Psoas muscle (tissue), 8 donors: ENCODE results near the gene CTAG2. TPM values are rescaled to one million over a fixed set of nuclear protein-coding genes. Genes with fewer than 3 reads are reported as not detected.

Experiments
- ATAC-seq, 4 donors: fragments of 200-7000 bp; cut with Tn5 transposase; one replicate each; pipeline ENCODE4 v1.9.1; 2020; ENCODE audit warnings: moderate library complexity in 3 of 4, mild to moderate bottlenecking in 2 of 4
- DNase-seq, 2 donors: peaks; one replicate each; pipeline ENCODE4 v3.0.0-alpha.2; 2020
- H3K27ac ChIP-seq: fragments of 200-600 bp; one replicate; pipeline ENCODE4 v1.8.0; 2022
- H3K27me3 ChIP-seq, 3 donors: fragments of 200-600 bp in 1 of 3; one replicate each; pipeline versions ENCODE4 v1.6.1 to v1.8.0; 2013 to 2022; ENCODE audit warnings: low read length in 2 of 3, mild to moderate bottlenecking in 2 of 3, moderate library complexity in 1 of 3; ENCODE audit not compliant: insufficient read depth in 3 of 3
- H3K36me3 ChIP-seq, 2 donors: fragments of 200-600 bp in 1 of 2; one replicate each; pipeline versions ENCODE4 v1.6.1 to v1.8.0; 2013 to 2022; ENCODE audit warnings: low read depth in 1 of 2, mild to moderate bottlenecking in 1 of 2, moderate library complexity in 1 of 2; ENCODE audit not compliant: insufficient read depth in 1 of 2
- H3K4me1 ChIP-seq: fragments of 200-600 bp; one replicate; pipeline ENCODE4 v1.8.0; 2022
- H3K4me3 ChIP-seq: fragments of 200-600 bp; one replicate; pipeline ENCODE4 v1.8.0; 2022; ENCODE audit warnings: mild to moderate bottlenecking
- H3K9me3 ChIP-seq: fragments of 200-600 bp; one replicate; pipeline ENCODE4 v1.8.0; 2022
- CTCF ChIP-seq: fragments of 200-600 bp; IDR thresholded peaks from one replicate; pipeline ENCODE4 v1.8.0; 2022; ENCODE audit warnings: antibody characterized with exemption
- WGBS, 3 donors: extraction: QIAGEN DNeasy Blood & Tissue Kit; methylation state at CpG; one replicate each; pipeline versions ENCODE4 v1.1.6 to v1.1.7; 2013; 5-methylcytosine and 5-hydroxymethylcytosine counted together
- intact Hi-C, 2 donors: fragments of 100-400 bp; cut with DNase I; formaldehyde crosslinking; loops; one replicate each; pipeline versions ENCODE4 v1.11.0 to v1.14.2; 2022
- polyA plus RNA-seq, 3 donors: library from polyadenylated mRNA; stranded (reverse); fragments of 200-250 nt; gene quantifications; one replicate each; pipeline ENCODE4 v1.2.3, GENCODE V29; 2013
- total RNA-seq, 4 donors: library from RNA; stranded (reverse); fragmentation: NEBNext Ultra II Directional in 2 of 4; extraction: Animal tissue kit (Norgen Biotek cat#: 25700) in 2 of 4; gene quantifications; one replicate each; pipeline versions ENCODE4 v1.2.1 to v1.2.4, GENCODE V29; 2021 to 2023
- donor health status: healthy with polysubstance abuse.
- donor health status: DM: no; HTN: no; CAD: no; lungs with moderate emphysema.
- donor health status: Bipolar disorder and iron deficiency.
- donor health status: healthy.
- donor health status: DM: yes; HTN: yes; CAD: no.
- donor health status: DM: no; HTN: no; CAD: no.
- donor health status: DM: no; HTN: no; CAD: no.
- donor health status: DM: yes; HTN: yes; CAD: no.

Gene CTAG2
- total and polyA plus RNA-seq, 7 donors, result 0.39 to 4.9 TPM; not detected in 5

GRCh38 chrX:154658187-154658586 lies 4.8 kb upstream of the CTAG2 start:
- intact Hi-C loops, result no loop called here
- H3K4me1 ChIP-seq, result no peaks in the 10 kb centered on the region

GRCh38 chrX:154657226-154657805 lies 3.9 kb upstream of the CTAG2 start:
- DNase-seq (no peak), ATAC-seq (no peak)
- H3K9me3 ChIP-seq, result no peaks in the 10 kb centered on the region
- 88 to 93% (median 89%) methylated on average over 15 of the region's 15 CpGs for WGBS, 3 donors
- no peaks in the 10 kb centered on the region for H3K4me1 ChIP-seq
- H3K36me3 ChIP-seq, result no peaks in the 10 kb centered on the region
- no peak overlapping the region for H3K4me3 ChIP-seq
- no peak for TF ChIP-seq CTCF
- H3K27me3 ChIP-seq, result no peaks in the 10 kb centered on the region
- intact Hi-C loops, result no loop called here
- no peak overlapping the region for H3K27ac ChIP-seq

More at GRCh38 chrX:154658187-154658586, 4.8 kb upstream of the CTAG2 start:
- Histone ChIP-seq H3K9me3 (no peaks in the 10 kb centered on the region), H3K36me3 (no peaks in the 10 kb centered on the region), H3K4me3 (no peak overlapping the region), H3K27me3 (no peaks in the 10 kb centered on the region), H3K27ac (no peak overlapping the region)
- no peak for TF ChIP-seq CTCF
- DNase-seq, result no peak
- 89 to 94% (median 92%) methylated on average over 12 of the region's 12 CpGs for WGBS, 3 donors
- no peak for ATAC-seq

GRCh38 chrX:154655786-154656185 lies 2.4 kb upstream of the CTAG2 start:
- whole genome bisulfite sequencing, 3 donors, result 73 to 88% (median 84%) methylated on average over 7 to 11 of the region's 11 CpGs
- H3K4me3 ChIP-seq, result no peak overlapping the region
- intact Hi-C loops, result no loop called here
- no peak for DNase-seq
- no peaks in the 10 kb centered on the region for H3K36me3 ChIP-seq
- H3K27me3 ChIP-seq, result peaks cover 0 to 4% (median 0%) of the 10 kb centered on the region in 3 donors
- H3K27ac ChIP-seq, result no peak overlapping the region
- no peak for ATAC-seq
- no peaks in the 10 kb centered on the region for H3K9me3 ChIP-seq
- no peak for TF ChIP-seq CTCF
- H3K4me1 ChIP-seq, result no peaks in the 10 kb centered on the region

- peaks cover 0 to 4% (median 0%) of the 10 kb centered on the region in 3 donors for H3K27me3 ChIP-seq
- TF ChIP-seq CTCF, result no peak
- ATAC-seq (no peak), DNase-seq (no peak)
- no peaks in the 10 kb centered on the region for H3K9me3 ChIP-seq
- H3K4me1 ChIP-seq, result no peaks in the 10 kb centered on the region
- WGBS, 3 donors, result 66 to 83% (median 67%) methylated on average over 3 to 6 of the region's 6 CpGs
- no peaks in the 10 kb centered on the region for H3K36me3 ChIP-seq
- intact Hi-C loops, result no loop called here
- H3K27ac ChIP-seq, result no peak overlapping the region
- no peak overlapping the region for H3K4me3 ChIP-seq
These were observed 2.0 kb upstream of the CTAG2 start for GRCh38 chrX:154655346-154655745.

GRCh38 chrX:154654925-154655324 lies 1.5 kb upstream of the CTAG2 start:
- Histone ChIP-seq H3K4me1 (no peaks in the 10 kb centered on the region), H3K36me3 (no peaks in the 10 kb centered on the region), H3K9me3 (no peaks in the 10 kb centered on the region), H3K4me3 (no peak overlapping the region), H3K27ac (no peak overlapping the region), H3K27me3 (peaks cover 0 to 4% (median 0%) of the 10 kb centered on the region in 3 donors)
- TF ChIP-seq CTCF, result no peak
- no peak for ATAC-seq
- no peak for DNase-seq
- WGBS, 3 donors, result 82 to 89% (median 88%) methylated on average over 10 to 15 of the region's 15 CpGs
- intact Hi-C loops, result no loop called here
